Renal pelvis (tissue), 4 donors: ENCODE results near the gene PRKG1. TPM values are rescaled to one million over a fixed set of nuclear protein-coding genes. Genes with fewer than 3 reads are reported as not detected.

ENCODE experiments used
- DNase-seq: peaks from one replicate; pipeline ENCODE4 v3.0.0-alpha.2; 2013
- polyA plus RNA-seq, 3 donors: library from polyadenylated mRNA; unstranded; fragments of 120-200 nt; gene quantifications; one replicate each; pipeline ENCODE4 v1.2.1, GENCODE V29; 2013; ENCODE audit not compliant: insufficient read length in 3 of 3

PRKG1 gene
- polyA plus RNA-seq, 3 donors = 10.7 to 12.2 (median 11.3) TPM

- peak; percentile 34 for DNase-seq
Observed at GRCh38 chr10:52313256-52313932, 1239.1 kb downstream of the PRKG1 start.

DNA sequence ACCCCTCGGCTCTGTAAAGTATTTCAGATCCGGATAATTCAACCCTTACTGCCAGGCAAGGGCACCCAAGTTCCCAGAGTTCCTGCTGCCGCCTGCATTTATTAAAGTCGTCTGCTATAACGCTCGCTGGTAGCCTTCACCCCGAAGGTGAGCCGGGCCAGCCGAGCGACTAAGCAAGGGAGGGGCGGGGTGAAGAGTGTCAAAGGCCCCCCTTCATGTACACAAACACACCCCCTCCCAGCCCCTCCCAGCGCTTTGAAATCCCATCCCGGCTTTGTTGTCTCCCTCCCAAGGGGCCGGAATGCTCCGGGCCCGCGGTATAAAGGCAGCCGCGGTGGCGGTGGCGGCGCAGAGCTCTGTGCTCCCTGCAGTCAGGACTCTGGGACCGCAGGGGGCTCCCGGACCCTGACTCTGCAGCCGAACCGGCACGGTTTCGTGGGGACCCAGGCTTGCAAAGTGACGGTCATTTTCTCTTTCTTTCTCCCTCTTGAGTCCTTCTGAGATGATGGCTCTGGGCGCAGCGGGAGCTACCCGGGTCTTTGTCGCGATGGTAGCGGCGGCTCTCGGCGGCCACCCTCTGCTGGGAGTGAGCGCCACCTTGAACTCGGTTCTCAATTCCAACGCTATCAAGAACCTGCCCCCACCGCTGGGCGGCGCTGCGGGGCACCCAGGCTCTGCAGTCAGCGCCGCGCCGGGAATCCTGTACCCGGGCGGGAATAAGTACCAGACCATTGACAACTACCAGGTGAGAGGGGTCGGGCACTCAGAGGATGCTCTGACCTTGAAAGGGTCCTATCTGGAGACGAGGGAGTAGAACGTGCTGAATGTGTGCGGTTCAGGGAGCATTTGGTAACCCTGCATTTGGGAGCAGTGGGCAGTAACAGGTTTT is 1239.9 kb downstream of the PRKG1 start, which contains the start of gene DKK1:
Gene DKK1, plus strand, starts transcription at position 349 of the 889 bp plus-strand sequence. Its CDS starts 154 bp downstream, at position 503.
- peak; percentile 56 for DNase-seq

- DNase-seq = no peak
Observed at GRCh38 chr10:52314822-52315552, 1240.7 kb downstream of the PRKG1 start.

- DNase-seq = no peak
Observed at GRCh38 chr10:52316001-52316400, 1241.7 kb downstream of the PRKG1 start.

- no peak for DNase-seq
Observed at GRCh38 chr10:52316500-52316899, 1242.2 kb downstream of the PRKG1 start.

DNA sequence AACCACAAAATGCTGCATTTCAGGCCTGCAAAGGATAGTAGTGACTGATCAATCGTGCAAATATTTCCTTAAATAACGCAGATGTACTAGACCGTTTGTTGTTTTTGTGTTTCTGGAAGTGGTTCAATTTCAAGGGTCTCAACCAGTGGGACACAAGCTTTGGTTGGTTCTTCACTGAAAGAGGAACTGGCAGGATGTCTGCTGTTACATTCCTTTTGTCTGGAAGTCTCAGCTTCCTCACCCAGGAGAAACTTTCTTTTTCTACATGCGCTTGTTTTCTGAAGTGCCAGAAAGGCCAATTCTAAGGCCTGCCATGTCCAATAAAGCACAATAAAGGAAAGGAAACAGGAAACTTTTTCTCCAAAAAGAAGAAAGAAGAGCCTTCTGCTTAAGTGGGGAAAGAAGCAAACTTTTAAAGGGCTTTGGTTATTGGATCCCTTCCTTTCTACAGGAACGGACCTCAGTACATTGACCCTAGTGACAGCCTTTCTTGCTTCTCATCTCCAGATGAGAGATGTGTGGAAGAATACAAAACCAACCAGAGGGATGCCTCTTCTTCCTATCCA is 1243.9 kb downstream of the PRKG1 start:
- DNase-seq = no peak

DNA sequence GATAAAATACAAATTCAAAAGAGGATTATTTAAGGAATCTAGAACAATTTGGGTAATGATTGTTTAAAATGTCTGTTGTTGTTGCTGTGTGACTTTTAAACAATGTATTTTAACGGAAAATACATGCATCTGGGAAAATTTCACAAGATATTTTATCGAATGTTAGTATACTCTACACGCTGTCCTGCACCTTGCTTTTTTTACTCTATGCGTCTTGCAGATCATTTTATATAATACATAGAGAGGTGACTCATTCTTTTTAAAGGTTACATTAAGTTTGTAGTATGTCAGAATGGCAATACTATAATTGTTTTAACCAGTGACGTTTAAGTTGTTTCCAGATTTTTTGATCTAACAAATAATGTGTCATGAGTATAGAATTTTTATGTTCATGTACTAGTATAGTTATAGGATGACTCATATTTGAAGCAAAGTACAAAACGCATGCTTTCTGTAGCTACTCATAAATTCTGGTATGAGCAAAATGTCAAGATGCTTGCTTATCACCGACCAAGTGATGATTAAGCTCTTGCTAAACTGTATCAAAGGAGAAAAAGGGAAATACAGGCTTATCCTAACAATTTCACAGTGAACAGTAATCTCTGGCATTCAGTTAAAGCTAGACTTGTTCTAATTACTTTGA is 1244.7 kb downstream of the PRKG1 start:
- no peak for DNase-seq

- DNase-seq = no peak
Observed at GRCh38 chr10:52319926-52320325, 1245.6 kb downstream of the PRKG1 start.

DNA sequence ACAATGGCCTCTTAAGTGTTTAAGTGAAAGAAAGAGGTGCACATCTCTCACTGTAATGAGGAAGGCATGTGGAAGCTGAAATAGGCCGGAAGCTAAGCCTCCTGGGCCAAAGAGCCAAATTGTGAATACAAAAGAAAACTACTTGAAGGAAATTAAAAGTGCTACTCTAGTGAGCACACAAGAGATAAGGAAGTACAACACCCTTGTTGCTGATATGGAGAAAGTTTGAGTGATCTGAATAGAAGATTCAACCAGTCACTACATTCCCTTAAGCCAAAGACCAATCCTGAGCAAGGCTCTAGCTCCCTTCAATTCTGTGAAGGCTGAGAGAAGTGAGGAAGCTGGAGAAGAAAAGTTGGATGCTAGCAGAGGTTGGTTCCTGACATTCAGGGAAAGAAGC is 1248.0 kb downstream of the PRKG1 start:
- no peak for DNase-seq

DNA sequence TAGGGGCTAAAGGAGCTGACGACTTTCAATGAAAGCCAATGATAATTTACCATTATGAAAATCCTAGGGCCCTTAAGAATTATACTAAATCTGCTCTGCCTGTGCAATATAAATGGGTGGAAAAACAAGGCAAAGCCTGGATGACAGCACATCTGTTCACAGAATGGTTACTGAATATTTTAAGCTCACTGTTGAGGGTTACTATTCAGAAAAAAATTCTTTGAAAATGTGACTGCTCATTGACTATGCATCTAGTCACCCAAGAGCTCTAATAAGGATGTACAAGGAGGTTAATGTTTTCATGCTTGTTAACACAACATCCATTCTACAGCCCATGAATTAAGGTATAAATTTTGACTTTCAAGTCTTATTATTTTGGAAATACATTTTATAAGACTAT is 1248.6 kb downstream of the PRKG1 start:
- DNase-seq = no peak

- DNase-seq = no peak
Observed at GRCh38 chr10:52326382-52326781, 1252.1 kb downstream of the PRKG1 start.

GRCh38 chr10:52331638-52332364 is 1257.5 kb downstream of the PRKG1 start:
- no peak for DNase-seq

GRCh38 chr10:52332815-52333214 is 1258.5 kb downstream of the PRKG1 start:
- DNase-seq = no peak

DNA sequence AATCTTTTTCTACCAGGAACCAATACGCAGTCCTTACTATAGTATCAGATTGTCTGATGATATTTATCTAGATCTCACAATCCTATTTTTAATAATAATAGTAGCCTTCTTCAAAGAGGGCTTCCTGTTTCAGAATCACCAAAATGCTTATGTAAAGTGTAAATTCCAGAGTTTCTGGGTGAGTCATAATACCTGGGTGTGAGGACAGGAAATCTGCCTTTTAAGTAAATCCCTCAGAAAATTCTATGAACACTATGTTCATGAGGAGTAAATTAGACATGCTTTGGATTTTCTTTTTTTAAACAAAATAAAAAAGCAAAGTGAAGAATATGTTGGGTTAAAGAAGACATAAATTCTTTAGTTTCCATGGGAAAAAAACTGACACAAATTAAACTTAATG is 1260.3 kb downstream of the PRKG1 start:
- DNase-seq = no peak

DNA sequence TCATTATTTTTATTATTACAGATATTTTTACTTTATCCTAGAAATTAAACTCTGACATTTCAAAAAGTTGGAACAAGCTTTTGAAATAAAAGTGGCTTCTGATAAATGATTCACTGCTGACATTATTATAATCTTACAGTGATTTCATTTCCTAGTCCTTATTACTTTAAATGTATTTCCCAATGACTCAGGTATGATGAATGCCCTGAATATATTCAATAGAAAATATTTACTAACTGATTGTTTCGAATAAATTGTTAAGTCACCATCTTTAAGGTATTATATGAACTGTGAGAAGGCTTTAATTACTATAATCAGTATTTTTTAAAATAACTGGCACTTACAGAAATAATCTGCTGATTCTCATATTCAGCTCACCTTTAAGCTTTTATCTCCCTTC is 1261.4 kb downstream of the PRKG1 start:
- no peak for DNase-seq

GRCh38 chr10:52337225-52337624 is 1262.9 kb downstream of the PRKG1 start:
- no peak for DNase-seq

DNA sequence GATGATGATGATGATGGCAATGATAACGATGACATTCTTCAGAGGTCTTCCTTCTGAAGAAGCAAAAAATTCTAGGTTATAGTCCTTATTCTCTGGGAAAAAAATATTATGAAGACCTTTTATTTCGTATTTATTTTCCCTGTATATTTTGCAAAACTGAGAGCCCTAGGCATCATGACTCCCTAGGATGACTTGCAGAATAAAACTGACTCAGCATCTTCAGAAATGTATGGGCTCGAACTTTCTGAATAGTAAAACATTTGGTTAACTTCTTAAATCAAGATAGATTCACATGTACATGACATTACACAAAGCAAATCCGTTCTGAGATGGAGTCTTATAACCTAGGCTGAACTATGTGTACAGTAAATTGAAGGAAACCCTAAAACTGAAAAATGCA is 1269.2 kb downstream of the PRKG1 start:
- no peak for DNase-seq

DNA sequence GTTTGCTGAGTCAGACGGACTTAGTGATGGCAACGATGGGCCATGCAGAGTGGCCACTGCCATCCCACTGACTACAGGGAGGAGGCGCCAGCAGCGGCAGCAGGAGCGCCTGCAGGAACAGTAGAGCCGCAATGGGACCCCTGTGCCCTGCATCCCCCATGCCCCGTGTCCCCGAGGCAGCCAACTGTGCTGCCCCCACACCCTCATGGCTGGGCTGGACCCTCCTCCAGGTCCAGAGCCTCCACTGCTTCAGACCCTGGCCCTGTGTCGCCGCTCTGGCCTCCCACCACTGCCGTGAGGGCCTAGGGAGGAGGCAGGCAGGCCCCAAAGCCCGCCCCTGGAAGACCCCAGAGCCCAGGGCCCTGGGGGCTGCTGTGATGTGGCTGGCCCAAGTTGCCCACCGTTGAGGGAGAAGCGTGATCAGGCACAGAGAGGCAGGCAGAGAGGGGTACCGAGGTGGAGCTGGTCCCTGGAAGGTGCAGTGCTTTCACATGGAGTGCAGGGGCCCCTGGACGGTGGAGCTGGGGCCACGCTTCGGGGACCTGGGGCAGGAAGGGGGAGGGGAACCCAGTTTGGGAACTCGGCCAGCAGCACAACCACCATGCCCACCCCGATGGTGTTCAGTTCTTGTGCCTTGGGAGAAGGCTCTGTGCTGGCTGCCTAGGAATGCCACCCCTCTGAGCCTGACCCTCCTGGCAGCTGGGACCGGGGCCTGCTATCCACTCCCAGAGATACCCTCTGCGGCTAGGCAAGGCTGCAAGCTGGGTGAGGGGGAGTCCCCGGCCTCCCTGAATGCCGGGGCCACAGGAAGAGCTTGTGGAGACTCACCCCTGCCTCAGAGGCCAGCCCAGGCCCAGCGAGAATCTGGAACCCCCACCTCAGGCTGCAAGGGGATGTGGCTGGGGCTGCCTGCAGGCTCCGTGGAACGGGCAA is 1272.4 kb downstream of the PRKG1 start:
- no peak for DNase-seq

GRCh38 chr10:52347327-52347667 is 1273.0 kb downstream of the PRKG1 start:
- no peak for DNase-seq
